Left cardiac atrium (tissue), 4 donors: ENCODE measurements around the gene HOXB7. TPM values are rescaled to one million over a fixed set of nuclear protein-coding genes. Genes with fewer than 3 reads are reported as not detected.
A peak's percentile ranks its signal among the peaks of the same experiment; 100 is the strongest.

ENCODE experiments used
- ATAC-seq, 2 donors: fragments of 200-7000 bp; cut with Tn5 transposase; one replicate each; pipeline ENCODE4 v1.9.1; 2020; ENCODE audit warnings: mild to moderate bottlenecking in 2 of 2, moderate library complexity in 2 of 2
- DNase-seq: peaks from one replicate; pipeline ENCODE4 v3.0.0-alpha.2; 2020
- intact Hi-C, 2 donors: fragments of 100-400 bp; cut with DNase I; formaldehyde crosslinking; loops; one replicate each; pipeline versions ENCODE4 v1.14.1 to v1.15.1; 2022 to 2023
- long read RNA-seq: library from polyadenylated mRNA; unstranded; transcript quantifications from one replicate; pipeline ENCODE4 v2.0.0, GENCODE V29; 2021
- total RNA-seq, 2 donors: library from RNA; stranded (reverse); fragmentation: NEBNext Ultra II Directional; extraction: Animal tissue kit (Norgen Biotek cat#: 25700); gene quantifications; one replicate each; pipeline ENCODE4 v1.2.1, GENCODE V29; 2021
- donor health status: DM: no; HTN: yes; CAD: no.
- donor health status: DM: no; HTN: yes; CAD: no; lungs with severe emphysema.
- donor health status: DM: yes; HTN: yes; CAD: no.
- donor health status: Dilated cardiomyopathy.

HOXB7 gene
- total RNA-seq: 1 to 10 TPM in 1 of 2 donors, under 1 TPM in 1; 0.44 to 1.1 TPM
- long read RNA-seq: 0 reads

- intact Hi-C loops: loop anchor here (10.0 kb wide), 2 partner anchors 276 to 586 kb away; no protein-coding TSS in a partner anchor
- peak; percentile 5 to 48 for ATAC-seq
- peak; percentile 63 for DNase-seq
Observed at GRCh38 chr17:48610282-48611211, at the start of gene HOXB7. HOXB7 (minus strand) TSS chr17:48611017; CDS start chr17:48610918, 99 bp downstream.

DNA sequence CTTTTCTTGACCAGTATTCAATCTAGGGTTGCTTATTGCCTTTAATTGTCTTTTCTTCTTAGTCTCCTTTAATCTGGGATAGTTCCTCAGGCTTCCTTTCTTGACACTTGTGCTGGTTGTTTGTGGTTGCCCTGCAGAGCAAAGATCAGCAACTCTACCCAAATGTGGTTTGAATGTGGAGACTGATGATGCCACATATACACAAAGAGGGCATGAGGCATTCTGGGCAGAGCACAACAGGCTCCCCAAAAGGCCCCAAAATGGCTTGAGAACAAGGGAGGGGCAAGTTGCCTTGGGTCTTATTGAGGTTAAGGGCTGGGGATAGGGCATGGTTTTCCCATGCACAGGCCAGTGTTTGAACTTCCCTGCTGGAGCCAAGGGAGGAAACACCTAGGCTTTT, 45.1 kb upstream of the HOXB7 start:
- no peak for ATAC-seq
- intact Hi-C loops: no loop called here
- DNase-seq: no peak

DNA sequence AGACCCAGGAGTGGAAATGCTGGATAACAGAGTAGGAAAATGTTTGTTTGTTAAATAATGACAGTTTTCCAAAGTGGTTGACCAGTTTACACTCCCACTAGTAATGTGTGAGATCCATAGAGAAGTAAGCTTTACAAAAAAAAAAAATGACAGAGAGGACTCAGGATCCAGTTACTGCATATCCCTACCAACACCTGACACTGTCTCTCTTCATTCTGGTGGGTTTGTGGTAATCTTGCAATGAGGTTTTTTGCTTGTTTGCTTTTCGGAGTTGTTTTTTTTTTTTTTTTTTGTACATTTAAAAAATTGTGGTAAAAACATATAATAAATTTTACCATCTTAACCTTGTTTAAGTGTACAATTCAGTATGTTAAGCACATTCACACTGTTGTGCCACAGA, 38.9 kb upstream of the HOXB7 start:
- no peak for ATAC-seq
- DNase-seq: no peak
- intact Hi-C loops: no loop called here

GRCh38 chr17:48647963-48648245, 37.1 kb upstream of the HOXB7 start:
- ATAC-seq (no peak), DNase-seq (no peak)
- intact Hi-C loops: no loop called here

GRCh38 chr17:48647103-48647962, 36.5 kb upstream of the HOXB7 start:
- DNase-seq (no peak), ATAC-seq (peak in 1 of 2 donors; percentile 19)
- intact Hi-C loops: no loop called here

- intact Hi-C loops: no loop called here
- ATAC-seq: peak in 1 of 2 donors; percentile 22
Observed at GRCh38 chr17:48646183-48647102, 35.6 kb upstream of the HOXB7 start.

DNA sequence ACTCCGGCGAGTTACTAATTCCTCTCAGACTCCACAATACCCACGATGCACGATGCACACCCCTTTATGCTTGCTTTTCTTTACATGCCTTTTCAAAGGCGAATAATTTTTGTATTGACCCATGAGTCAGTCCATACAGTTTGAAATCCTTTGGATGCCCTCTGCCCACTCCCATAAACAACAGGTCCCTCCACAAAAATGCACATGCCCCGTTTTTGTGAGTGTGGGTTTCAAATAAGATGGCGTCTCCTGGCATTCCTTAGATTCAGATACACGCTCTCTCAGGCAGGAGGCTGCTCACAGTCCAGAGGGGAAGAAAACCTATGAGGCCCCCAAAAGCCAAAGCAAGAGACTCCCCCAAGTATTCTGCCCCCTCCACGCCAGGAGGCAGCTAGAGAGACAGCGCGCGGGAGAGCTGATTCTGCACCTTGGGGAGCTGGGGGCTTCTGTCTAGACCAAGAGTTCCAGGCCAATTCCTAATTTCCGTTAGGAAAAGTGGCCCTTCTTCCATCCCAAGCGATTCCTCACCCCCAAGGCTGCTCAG, 34.9 kb upstream of the HOXB7 start:
- DNase-seq: no peak
- intact Hi-C loops: no loop called here
- ATAC-seq: no peak

More at GRCh38 chr17:48646183-48647102, 35.6 kb upstream of the HOXB7 start:
- DNase-seq: no peak

GRCh38 chr17:48644910-48645557, 34.2 kb upstream of the HOXB7 start:
- DNase-seq (no peak), ATAC-seq (no peak)
- intact Hi-C loops: no loop called here

DNA sequence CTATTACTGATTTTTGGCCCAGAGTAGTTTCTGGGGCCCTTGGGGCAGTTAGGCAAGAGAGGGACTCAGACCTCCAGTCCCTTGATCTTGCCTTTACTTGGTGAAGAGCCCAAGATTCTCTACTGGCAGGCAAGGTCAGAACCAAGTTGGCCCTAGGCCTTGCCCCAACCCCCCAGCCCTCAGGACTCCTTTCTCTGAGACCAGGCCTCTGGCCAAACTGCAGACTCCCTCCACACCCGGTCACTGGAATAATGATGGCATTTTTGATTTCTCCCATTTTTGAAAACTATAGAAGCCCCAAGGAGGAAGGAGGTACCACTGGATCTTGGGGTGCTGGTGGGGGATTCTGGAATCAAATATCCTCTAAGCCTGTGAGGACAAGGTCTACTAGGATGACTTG, 33.3 kb upstream of the HOXB7 start:
- DNase-seq: no peak
- ATAC-seq: no peak
- intact Hi-C loops: no loop called here

DNA sequence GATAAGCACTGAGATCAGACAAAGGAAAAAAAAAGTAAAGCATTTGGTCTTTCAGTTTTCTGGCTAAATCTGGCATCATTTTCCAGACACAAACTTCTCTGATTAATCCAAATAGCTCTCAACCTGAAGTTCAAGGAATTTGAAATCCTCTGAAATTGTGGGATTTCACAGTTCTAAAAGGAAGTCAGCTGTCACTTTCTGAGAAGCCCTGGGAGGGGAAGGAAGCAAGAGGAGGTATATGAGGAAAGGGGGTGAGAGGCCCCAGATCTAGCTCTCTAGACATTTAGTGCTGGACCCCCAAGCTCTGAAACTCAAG, 32.8 kb upstream of the HOXB7 start:
- DNase-seq: no peak
- intact Hi-C loops: no loop called here
- no peak for ATAC-seq

GRCh38 chr17:48642843-48643696, 32.3 kb upstream of the HOXB7 start:
- intact Hi-C loops: no loop called here

GRCh38 chr17:48642059-48642842, 31.4 kb upstream of the HOXB7 start:
- intact Hi-C loops: no loop called here
- DNase-seq (no peak), ATAC-seq (no peak)

More at GRCh38 chr17:48642843-48643696, 32.3 kb upstream of the HOXB7 start:
- DNase-seq (no peak), ATAC-seq (no peak)

- intact Hi-C loops: no loop called here
- no peak for ATAC-seq
- no peak for DNase-seq
Observed at GRCh38 chr17:48641541-48642058, 30.8 kb upstream of the HOXB7 start.

- intact Hi-C loops: no loop called here
- DNase-seq: no peak
- ATAC-seq: no peak
Observed at GRCh38 chr17:48640858-48641180, 30.0 kb upstream of the HOXB7 start.

DNA sequence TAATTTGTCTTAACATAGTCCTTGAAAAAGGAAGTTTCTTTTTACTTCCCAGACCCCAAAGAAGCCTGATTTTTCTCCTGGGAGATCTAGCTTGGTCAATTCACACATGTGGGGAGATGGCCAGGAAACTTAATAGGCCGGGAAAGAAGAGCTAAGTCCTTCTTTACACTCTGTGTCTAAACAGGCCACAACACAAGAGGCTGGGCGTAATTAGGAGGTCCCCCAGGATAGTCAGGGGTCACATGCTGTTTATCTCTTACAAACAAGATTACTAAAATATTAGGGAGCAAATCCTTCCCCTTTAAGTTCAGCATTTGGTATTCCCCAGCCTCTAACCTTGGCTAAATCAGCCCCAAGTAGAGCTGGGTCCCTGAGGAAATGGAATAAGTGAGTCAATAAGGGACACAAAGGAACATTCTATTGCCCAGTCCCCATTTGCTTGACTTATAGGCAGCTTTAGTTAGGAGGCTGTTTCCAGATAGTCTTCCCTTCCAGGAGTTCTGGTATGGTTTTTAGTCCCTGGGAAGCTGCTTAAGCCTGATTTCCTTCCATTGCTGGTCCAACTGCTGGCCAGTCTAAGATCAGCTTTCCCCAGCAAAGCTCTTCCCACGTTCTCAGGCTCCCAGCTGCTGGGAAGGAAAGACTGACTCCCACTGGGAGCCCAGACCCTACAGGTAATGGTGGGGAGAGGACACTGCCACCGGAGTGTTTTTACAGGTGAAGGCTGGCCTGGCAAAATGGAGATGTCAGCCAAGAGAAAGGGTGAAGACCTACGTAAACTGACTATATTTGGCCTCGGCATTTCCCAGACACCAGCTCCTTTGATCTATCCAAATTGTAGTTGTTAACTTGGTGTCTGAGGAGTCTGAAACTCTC, 29.4 kb upstream of the HOXB7 start:
- intact Hi-C loops: no loop called here
- DNase-seq (no peak), ATAC-seq (no peak)

- DNase-seq: no peak
- intact Hi-C loops: no loop called here
- no peak for ATAC-seq
Observed at GRCh38 chr17:48639136-48639535, 28.3 kb upstream of the HOXB7 start.
